Measurements from ENCODE around the gene LIMS1.
"Not testable (repeated sequence)": the region's sequence is repeated elsewhere in the genome, so short reads cannot be mapped to it uniquely, and the experiment has no call there.

The LIMS1 gene

GRCh38 chr2:108650465-108650864 lies 116.2 kb downstream of the LIMS1 start:
- H3K4me3 ChIP-seq (ENCODE audit: low read length); DNase-seq (ENCODE audit: low read depth, low spot score): not testable (repeated sequence)

- not testable (repeated sequence) for H3K4me3 ChIP-seq (ENCODE audit: low read length); DNase-seq (ENCODE audit: low read depth, low spot score)
These were observed 117.2 kb downstream of the LIMS1 start for GRCh38 chr2:108651468-108651867.

- H3K4me3 ChIP-seq (ENCODE audit: low read length), result peak overlapping the region; percentile 24
- peak; percentile 67 for DNase-seq (ENCODE audit: low read depth, low spot score)
These were observed 118.1 kb downstream of the LIMS1 start for GRCh38 chr2:108652187-108652931.

- H3K4me3 ChIP-seq (ENCODE audit: low read length); DNase-seq (ENCODE audit: low read depth, low spot score): not testable (repeated sequence)
These were observed 119.2 kb downstream of the LIMS1 start for GRCh38 chr2:108653425-108653824.

- DNase-seq (ENCODE audit: low read depth, low spot score); H3K4me3 ChIP-seq (ENCODE audit: low read length): not testable (repeated sequence)
These were observed 119.6 kb downstream of the LIMS1 start for GRCh38 chr2:108653849-108654248.

- DNase-seq (ENCODE audit: low read depth, low spot score); H3K4me3 ChIP-seq (ENCODE audit: low read length): not testable (repeated sequence)
These were observed 120.4 kb downstream of the LIMS1 start for GRCh38 chr2:108654521-108655125.

GRCh38 chr2:108655270-108655669 lies 121.0 kb downstream of the LIMS1 start:
- H3K4me3 ChIP-seq (ENCODE audit: low read length); DNase-seq (ENCODE audit: low read depth, low spot score): not testable (repeated sequence)

- not testable (repeated sequence) for H3K4me3 ChIP-seq (ENCODE audit: low read length); DNase-seq (ENCODE audit: low read depth, low spot score)
These were observed 122.0 kb downstream of the LIMS1 start for GRCh38 chr2:108656282-108656681.

GRCh38 chr2:108657517-108657916 lies 123.2 kb downstream of the LIMS1 start:
- DNase-seq (ENCODE audit: low read depth, low spot score); H3K4me3 ChIP-seq (ENCODE audit: low read length): not testable (repeated sequence)

GRCh38 chr2:108658553-108658952 lies 124.3 kb downstream of the LIMS1 start:
- DNase-seq (ENCODE audit: low read depth, low spot score); H3K4me3 ChIP-seq (ENCODE audit: low read length): not testable (repeated sequence)

GRCh38 chr2:108661493-108661892 lies 127.2 kb downstream of the LIMS1 start:
- not testable (repeated sequence) for DNase-seq (ENCODE audit: low read depth, low spot score); H3K4me3 ChIP-seq (ENCODE audit: low read length)

- DNase-seq (ENCODE audit: low read depth, low spot score); H3K4me3 ChIP-seq (ENCODE audit: low read length): not testable (repeated sequence)
These were observed 127.9 kb downstream of the LIMS1 start for GRCh38 chr2:108662207-108662612.

- DNase-seq (ENCODE audit: low read depth, low spot score), result not testable (repeated sequence)
These were observed 129.1 kb downstream of the LIMS1 start for GRCh38 chr2:108663346-108663745.

GRCh38 chr2:108664089-108664488 lies 129.8 kb downstream of the LIMS1 start:
- H3K4me3 ChIP-seq (ENCODE audit: low read length); DNase-seq (ENCODE audit: low read depth, low spot score): not testable (repeated sequence)

More at GRCh38 chr2:108663346-108663745, 129.1 kb downstream of the LIMS1 start:
- H3K4me3 ChIP-seq (ENCODE audit: low read length), result not testable (repeated sequence)

- DNase-seq (ENCODE audit: low read depth, low spot score); H3K4me3 ChIP-seq (ENCODE audit: low read length): not testable (repeated sequence)
These were observed 130.7 kb downstream of the LIMS1 start for GRCh38 chr2:108664979-108665378.

GRCh38 chr2:108665975-108666374 lies 131.7 kb downstream of the LIMS1 start:
- not testable (repeated sequence) for DNase-seq (ENCODE audit: low read depth, low spot score); H3K4me3 ChIP-seq (ENCODE audit: low read length)

- not testable (repeated sequence) for H3K4me3 ChIP-seq (ENCODE audit: low read length)
These were observed 132.9 kb downstream of the LIMS1 start for GRCh38 chr2:108667140-108667539.

GRCh38 chr2:108670282-108670681 lies 136.0 kb downstream of the LIMS1 start:
- not testable (repeated sequence) for H3K4me3 ChIP-seq (ENCODE audit: low read length); DNase-seq (ENCODE audit: low read depth, low spot score)

More at GRCh38 chr2:108667140-108667539, 132.9 kb downstream of the LIMS1 start:
- DNase-seq (ENCODE audit: low read depth, low spot score), result not testable (repeated sequence)

- DNase-seq (ENCODE audit: low read depth, low spot score); H3K4me3 ChIP-seq (ENCODE audit: low read length): not testable (repeated sequence)
These were observed 138.0 kb downstream of the LIMS1 start for GRCh38 chr2:108672200-108672805.

GRCh38 chr2:108676522-108676921 lies 142.3 kb downstream of the LIMS1 start:
- H3K4me3 ChIP-seq (ENCODE audit: low read length); DNase-seq (ENCODE audit: low read depth, low spot score): not testable (repeated sequence)
